CD4-positive, alpha-beta T cell treated with Interferon alpha-2 for 1 hour (primary cell): ENCODE measurements around the gene TAF10.

Experiments
- DNase-seq, 2 donors: peaks; one replicate each; pipeline ENCODE4 v3.0.0-alpha.2; 2020 to 2022

TAF10 gene

GRCh38 chr11:6640036-6640984, 28.3 kb upstream of the TAF10 start:
- no peak for DNase-seq

- no peak for DNase-seq
Measured at GRCh38 chr11:6638429-6638828, 26.4 kb upstream of the TAF10 start.

- DNase-seq = no peak
Measured at GRCh38 chr11:6637871-6638270, 25.9 kb upstream of the TAF10 start.

- no peak for DNase-seq
Measured at GRCh38 chr11:6636480-6636879, 24.5 kb upstream of the TAF10 start.

GRCh38 chr11:6635082-6635932, 23.3 kb upstream of the TAF10 start:
- DNase-seq = peak in 1 of 2 donors; percentile 37

- no peak for DNase-seq
Measured at GRCh38 chr11:6634534-6634933, 22.5 kb upstream of the TAF10 start.

- no peak for DNase-seq
Measured at GRCh38 chr11:6633422-6634408, 21.7 kb upstream of the TAF10 start.

GRCh38 chr11:6632116-6633073, 20.4 kb upstream of the TAF10 start:
- no peak for DNase-seq

- DNase-seq = no peak
Measured at GRCh38 chr11:6631361-6631890, 19.4 kb upstream of the TAF10 start.

GRCh38 chr11:6630632-6631291, 18.7 kb upstream of the TAF10 start:
- no peak for DNase-seq

GRCh38 chr11:6629892-6630631, 18.0 kb upstream of the TAF10 start:
- no peak for DNase-seq

GRCh38 chr11:6629573-6629891, 17.5 kb upstream of the TAF10 start:
- no peak for DNase-seq

- no peak for DNase-seq
Measured at GRCh38 chr11:6628526-6628925, 16.5 kb upstream of the TAF10 start.

- DNase-seq = peak in 1 of 2 donors; percentile 64
Measured at GRCh38 chr11:6627762-6628241, 15.8 kb upstream of the TAF10 start.

GRCh38 chr11:6626971-6627761, 15.2 kb upstream of the TAF10 start:
- no peak for DNase-seq

- DNase-seq = no peak
Measured at GRCh38 chr11:6625832-6626420, 13.9 kb upstream of the TAF10 start.

- DNase-seq = no peak
Measured at GRCh38 chr11:6625156-6625831, 13.3 kb upstream of the TAF10 start.
